HuH-7.5 (cell line): ENCODE measurements around the gene CPSF3.
"Not testable (repeated sequence)": the region's sequence is repeated elsewhere in the genome, so short reads cannot be mapped to it uniquely, and the experiment has no call there.

Experiments used
- DNase-seq: peaks from one replicate; pipeline ENCODE4 v3.0.0; 2011; ENCODE audit warnings: low spot score

The CPSF3 gene

DNA sequence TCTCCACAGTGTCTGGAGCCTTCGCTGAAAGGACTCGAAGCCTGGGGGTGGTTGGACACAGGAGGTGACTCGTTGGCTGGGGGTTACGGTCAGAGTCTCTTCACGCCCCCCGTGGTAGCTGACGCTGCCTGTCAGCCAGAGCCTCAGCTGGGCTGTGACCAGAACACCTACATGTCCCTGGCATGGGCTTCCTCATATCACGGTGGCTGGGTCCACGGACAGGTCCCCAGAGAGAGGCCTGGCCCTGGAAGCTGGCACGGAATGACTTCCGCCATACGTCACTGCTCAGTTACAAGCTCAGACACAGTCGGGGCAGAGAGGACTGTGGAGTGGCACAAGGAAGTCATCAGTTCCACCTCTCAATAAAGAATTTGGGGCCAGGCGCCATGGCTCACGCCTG is 28.6 kb upstream of the CPSF3 start:
- no peak for DNase-seq

DNA sequence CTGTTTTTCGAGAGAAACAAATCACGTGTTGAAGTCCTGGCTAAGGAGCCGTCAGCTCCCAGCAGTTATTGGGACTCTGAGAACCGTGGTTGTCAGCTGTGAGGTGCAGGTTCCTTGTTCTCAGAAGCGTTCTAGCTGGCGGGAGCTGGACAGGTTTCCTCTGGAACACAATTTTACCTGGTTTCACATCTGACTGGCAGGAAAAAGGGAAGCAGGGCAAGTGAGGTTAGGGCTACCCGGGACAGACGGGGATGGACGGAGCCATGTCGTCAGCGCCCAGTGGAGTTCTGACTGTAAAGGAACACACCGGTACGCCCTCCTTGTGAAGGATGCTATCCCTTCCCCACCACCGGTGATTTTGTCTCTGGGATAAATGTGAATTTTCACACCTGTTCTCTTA is 26.3 kb upstream of the CPSF3 start:
- no peak for DNase-seq

- not testable (repeated sequence) for DNase-seq
Measured at GRCh38 chr2:9398251-9398650, 25.2 kb upstream of the CPSF3 start.

- no peak for DNase-seq
Measured at GRCh38 chr2:9398881-9399780, 24.3 kb upstream of the CPSF3 start.

DNA sequence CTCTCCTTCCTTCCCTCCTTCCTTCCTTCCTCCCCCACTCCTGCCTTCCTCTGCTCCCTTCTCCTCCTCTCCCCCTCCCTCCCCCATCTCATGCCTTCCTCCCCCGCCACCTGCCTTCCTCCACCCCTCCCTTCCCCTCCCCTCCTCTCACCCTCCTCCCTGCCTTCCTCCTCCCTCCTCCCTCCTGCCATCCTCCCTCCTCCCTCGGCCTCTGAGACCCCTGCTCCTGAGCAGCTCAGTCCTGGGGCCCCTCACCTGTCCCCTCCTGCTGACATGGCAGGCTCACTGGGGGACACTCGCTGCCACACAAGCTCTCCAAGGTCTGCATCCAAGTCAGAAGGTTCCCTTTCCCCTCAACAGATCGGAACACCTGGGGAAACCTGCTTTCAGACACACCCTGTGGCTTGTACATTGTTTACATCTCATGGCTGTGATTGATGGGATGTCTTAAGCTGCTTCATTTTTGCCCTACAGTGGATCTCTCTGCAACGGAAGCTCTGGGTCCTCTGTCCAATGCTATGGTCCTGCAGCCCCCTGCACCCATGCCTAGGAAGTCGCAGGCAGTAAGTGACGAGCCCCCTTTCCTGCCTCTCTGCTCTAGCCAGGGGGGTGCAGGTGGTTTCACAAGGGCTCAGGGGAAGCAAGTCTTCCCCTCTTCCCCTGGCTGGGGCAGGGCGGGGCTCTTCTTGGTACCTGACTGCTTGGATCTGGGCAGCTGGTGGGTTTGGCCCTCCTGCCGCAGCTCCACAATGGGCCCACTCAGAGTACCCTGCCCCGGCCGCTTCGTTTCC is 23.0 kb upstream of the CPSF3 start:
- no peak for DNase-seq

GRCh38 chr2:9401059-9401547 is 22.4 kb upstream of the CPSF3 start:
- DNase-seq: no peak

DNA sequence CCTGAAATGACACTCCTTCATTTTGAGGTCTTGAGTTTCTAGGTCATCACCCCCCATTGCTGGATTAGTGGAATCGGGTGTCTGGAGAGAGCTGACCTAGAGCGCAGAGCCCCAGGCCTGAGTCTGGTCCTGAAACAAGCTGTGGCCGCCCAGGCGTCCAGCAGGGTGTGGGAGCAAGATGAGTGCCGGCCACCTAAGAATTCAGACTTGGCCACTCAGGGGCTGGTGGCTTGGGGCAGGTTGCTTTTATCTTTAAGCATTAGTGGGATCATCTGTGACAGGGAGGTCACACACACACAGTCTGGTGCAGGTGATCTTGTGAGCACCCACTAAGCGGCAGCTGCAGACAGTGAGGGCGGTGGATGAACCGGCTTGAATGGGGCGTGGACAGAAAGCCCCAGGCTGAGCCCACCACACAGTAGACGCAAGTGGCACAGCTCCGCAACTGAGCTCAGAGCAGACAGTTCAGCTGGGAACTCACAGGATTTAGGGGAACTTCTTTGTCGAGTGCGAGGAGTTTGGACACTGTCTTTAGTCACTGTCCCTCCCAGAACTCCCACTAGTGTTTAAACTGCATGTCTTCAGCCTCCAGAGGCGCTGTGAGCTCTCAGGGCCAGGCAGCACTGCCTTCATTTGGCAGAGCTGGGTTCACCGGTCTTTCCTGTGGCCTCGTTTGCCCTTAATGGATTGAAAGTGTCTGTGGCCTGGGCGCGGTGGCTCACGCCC is 21.6 kb upstream of the CPSF3 start:
- no peak for DNase-seq

DNA sequence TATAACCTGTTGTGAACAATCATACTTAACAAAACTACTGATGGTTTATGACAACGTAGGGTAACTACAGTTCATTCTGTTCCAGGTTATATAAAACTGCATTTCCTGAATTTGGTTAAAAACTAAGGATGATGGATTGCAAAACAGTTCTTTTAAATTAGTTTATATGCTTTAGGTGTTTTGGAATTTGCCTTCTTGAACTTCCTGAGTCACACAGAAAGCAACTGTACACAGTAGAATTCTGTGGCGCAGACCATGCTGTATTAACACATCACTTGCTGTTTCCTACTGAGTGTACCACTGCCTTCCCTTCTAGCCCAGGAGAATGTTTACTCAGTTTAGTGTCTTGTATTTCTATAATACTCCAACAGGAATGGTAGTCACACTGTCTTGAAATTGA is 19.5 kb upstream of the CPSF3 start:
- no peak for DNase-seq

- DNase-seq: no peak
Measured at GRCh38 chr2:9404451-9404850, 19.0 kb upstream of the CPSF3 start.

GRCh38 chr2:9405636-9406035 is 17.8 kb upstream of the CPSF3 start:
- DNase-seq: no peak

- DNase-seq: no peak
Measured at GRCh38 chr2:9406529-9407362, 16.7 kb upstream of the CPSF3 start.

- no peak for DNase-seq
Measured at GRCh38 chr2:9407363-9407811, 16.1 kb upstream of the CPSF3 start.

DNA sequence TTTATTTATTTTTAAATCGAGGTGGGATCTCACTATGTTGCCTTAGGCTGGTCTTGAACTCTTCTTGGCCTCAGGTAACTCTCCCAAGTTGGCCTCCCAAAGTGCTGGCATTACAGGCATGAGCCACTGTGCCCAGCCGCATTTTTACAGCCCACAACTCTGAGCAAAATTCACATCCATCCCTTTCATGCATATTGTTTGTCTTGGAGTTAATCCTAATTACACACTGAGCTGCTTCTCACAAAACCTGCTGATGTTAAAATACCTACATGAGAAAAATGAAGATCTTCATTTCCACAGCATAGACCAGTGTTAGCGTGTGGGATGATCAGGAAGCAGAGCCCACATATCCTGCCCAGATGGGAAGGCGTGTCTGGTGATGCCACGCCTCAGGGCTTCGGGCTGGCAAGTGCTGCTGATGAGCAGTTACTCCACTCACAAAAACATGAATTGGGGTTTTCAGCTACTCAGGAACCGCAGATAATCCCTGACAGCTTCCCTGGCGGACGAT is 14.8 kb upstream of the CPSF3 start:
- no peak for DNase-seq

- DNase-seq: no peak
Measured at GRCh38 chr2:9410108-9410507, 13.3 kb upstream of the CPSF3 start.

DNA sequence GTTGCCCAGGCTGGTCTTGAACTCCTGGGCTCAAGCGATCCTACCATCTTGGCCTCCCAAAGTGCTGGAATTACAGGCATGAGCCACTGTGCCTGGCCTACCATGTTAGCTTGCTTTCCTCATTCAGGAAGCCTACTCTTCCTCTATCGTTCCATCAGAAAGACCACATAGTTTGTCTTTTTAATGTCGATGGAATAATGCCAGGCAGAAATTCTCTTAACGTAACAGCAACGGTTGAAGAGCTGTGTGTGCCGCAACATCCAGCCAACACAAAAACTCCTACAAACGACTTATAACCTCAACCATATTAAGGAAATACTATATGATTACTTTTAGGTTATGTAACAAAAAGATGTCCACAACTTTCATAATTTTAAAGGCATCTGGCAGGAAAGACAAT is 10.7 kb upstream of the CPSF3 start:
- DNase-seq: no peak

GRCh38 chr2:9415516-9416169 is 7.8 kb upstream of the CPSF3 start:
- no peak for DNase-seq

DNA sequence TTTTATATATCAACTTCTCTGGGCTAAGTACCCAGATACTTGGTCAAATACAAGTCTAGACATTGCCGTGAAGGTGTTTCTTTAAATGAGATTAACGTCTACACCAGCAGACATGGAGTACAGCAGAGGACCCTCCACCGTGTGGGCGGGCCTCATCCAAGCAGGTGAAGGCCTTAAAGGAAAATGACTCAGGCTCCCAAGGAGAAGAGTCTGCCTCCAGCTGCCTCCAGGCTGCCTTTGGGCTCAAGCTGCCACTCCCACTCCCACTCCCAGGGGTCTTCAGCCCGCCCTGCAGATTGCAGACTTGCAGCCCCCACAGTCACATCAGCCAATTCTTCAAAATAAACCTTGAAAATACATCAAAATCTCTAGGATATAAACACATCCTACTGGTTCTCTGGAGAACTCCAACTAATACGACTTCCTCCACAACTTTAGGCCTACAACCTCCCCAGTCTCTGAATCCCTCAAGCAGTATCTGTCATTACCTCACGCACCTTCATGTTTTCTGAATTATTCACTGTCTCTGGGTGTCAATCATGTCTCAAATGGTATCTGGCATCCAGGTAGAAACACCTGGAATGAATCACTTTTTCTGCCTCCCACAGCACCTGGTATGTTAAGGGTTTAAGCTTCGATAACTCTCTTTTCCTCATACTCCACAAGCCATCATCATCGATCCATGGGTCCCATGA is 7.0 kb upstream of the CPSF3 start:
- no peak for DNase-seq

- DNase-seq: no peak
Measured at GRCh38 chr2:9416962-9417316, 6.5 kb upstream of the CPSF3 start.

- no peak for DNase-seq
Measured at GRCh38 chr2:9417725-9418124, 5.7 kb upstream of the CPSF3 start.

DNA sequence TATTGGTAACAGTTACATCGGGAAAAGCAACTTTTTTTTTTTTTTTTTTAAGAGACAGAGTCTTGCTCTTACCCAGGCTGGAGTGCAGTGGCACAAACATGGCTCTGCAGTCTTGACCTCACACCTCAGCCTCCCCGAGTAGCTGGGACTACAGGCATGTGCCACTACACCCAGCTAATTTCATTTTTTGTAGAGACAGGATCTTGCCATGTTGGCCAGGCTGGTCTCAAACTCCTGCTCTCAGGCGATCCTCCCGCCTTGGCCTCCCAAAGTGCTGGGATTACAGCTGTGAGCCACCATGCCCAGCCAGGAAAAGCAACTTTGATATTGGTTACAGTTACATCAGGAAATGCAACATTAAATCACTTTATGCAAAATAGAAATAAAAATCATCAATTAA is 4.7 kb upstream of the CPSF3 start:
- no peak for DNase-seq
